K562 (cell line): ENCODE measurements around the gene STMP1. TPM values are rescaled to one million over a fixed set of nuclear protein-coding genes. Genes with fewer than 3 reads are reported as not detected.

Source experiments
- AFF4 ChIP-seq: sonication (generic); formaldehyde crosslinking; IDR thresholded peaks from 2 replicates; pipeline ENCODE4 v1.8.0; 2023; ENCODE audit warnings: mild to moderate bottlenecking, missing genetic modification reagents
- CXXC5 ChIP-seq: fragments of 250-450 bp; sonication (Bioruptor Pico); IDR thresholded peaks from 2 replicates; pipeline ENCODE4 v1.8.0; 2022; ENCODE audit warnings: inconsistent platforms, mild to moderate bottlenecking, moderate library complexity
- FOXJ2 ChIP-seq: fragments of 200-800 bp; sonication (Bioruptor generic); IDR thresholded peaks from 2 replicates; pipeline ENCODE4 v1.6.1; 2016; ENCODE audit warnings: missing genetic modification characterization, missing compliant biosample characterization
- JUND ChIP-seq, 2 experiments: IDR thresholded peaks; 2 replicates in 1 of 2; 3 replicates in 1 of 2; pipeline ENCODE4 v1.6.1; 2011; ENCODE audit warnings: borderline replicate concordance in 2 of 2, low read depth in 2 of 2, low read length in 2 of 2, improper control_type of control experiment in 1 of 2, missing biosample characterization in 1 of 2, missing genetic modification characterization in 1 of 2, missing genetic modification reagents in 1 of 2
- LCOR ChIP-seq: sonication (generic); formaldehyde crosslinking; IDR thresholded peaks from 2 replicates; pipeline ENCODE4 v1.8.0; 2022; ENCODE audit warnings: mild to moderate bottlenecking, missing genetic modification reagents
- RBM25 ChIP-seq: fragments of 200-400 bp; formaldehyde crosslinking; IDR thresholded peaks from 2 replicates; pipeline ENCODE4 v1.6.1; 2018; ENCODE audit warnings: low read length, low read depth, moderate library complexity; ENCODE audit not compliant: severe bottlenecking
- SMARCE1 ChIP-seq: fragments of 450-650 bp; IDR thresholded peaks from 2 replicates; pipeline ENCODE4 v1.7.1; 2016; ENCODE audit warnings: mild to moderate bottlenecking
- ZNF311 ChIP-seq: fragments of 250-450 bp; sonication (Bioruptor Pico); IDR thresholded peaks from 2 replicates; pipeline ENCODE4 v1.4.0; 2020; ENCODE audit warnings: mild to moderate bottlenecking, moderate library complexity
- ZNF592 ChIP-seq: fragments of 450-650 bp; IDR thresholded peaks from 2 replicates; pipeline ENCODE4 v1.6.1; 2017; ENCODE audit warnings: antibody characterized with exemption, mild to moderate bottlenecking
- polyA plus RNA-seq, 8 experiments: library from polyadenylated mRNA; depleted of rRNA in 4 of 8; stranded (reverse) in 5 of 8; unstranded in 3 of 8; fragments of >200 nt; fragmentation: Nextera tagmentation in 2 of 8; fragmentation: Illumina TruSeq in 1 of 8; extraction: Ambion mirVana in 2 of 8; extraction: Trizol in 1 of 8; gene quantifications; 2 replicates each; pipeline versions ENCODE4 v1.2.1 to v1.2.3, GENCODE V29; 2011 to 2014; ENCODE audit warnings: inconsistent platforms in 1 of 8, missing spikeins in 1 of 8
- total RNA-seq, 7 experiments: library from RNA; depleted of rRNA in 6 of 7; stranded (reverse); fragments of >200 nt in 6 of 7; fragmentation: Illumina TruSeq in 2 of 7; extraction: Trizol in 2 of 7; gene quantifications; 2 replicates each; pipeline versions ENCODE4 v1.2.1 to v1.2.3, GENCODE V29; 2011 to 2021; ENCODE audit warnings: low replicate concordance in 1 of 7

The STMP1 gene
- total and polyA plus RNA-seq, 9 of the 15 experiments (the other 6 are each of a cell fraction or from before 2014, with no cell fraction given), result 10.6 to 249 (median 56.8) TPM

- no peak for TF ChIP-seq AFF4 (CRISPR knock-in tag)
- TF ChIP-seq CXXC5 (CRISPR knock-in tag), result peak; percentile 20; the same call in 1 of the 2 replicates
- peak; percentile 32; the same call in 1 of the 2 replicates for TF ChIP-seq ZNF592
- 0 out of 2 replicates have a peak, but pooled peaks have one; percentile 41 for TF ChIP-seq FOXJ2 (tag)
- TF ChIP-seq ZNF311 (CRISPR knock-in tag), result no peak
- peak; percentile 32; the same call in 1 of the 2 replicates for TF ChIP-seq SMARCE1
- 0 out of 2 replicates have a peak, but pooled peaks have one; percentile 38 for TF ChIP-seq LCOR (CRISPR knock-in tag)
- TF ChIP-seq JUND (IDR thresholded peaks at IDR 0.05; ENCODE audit: borderline replicate concordance, low read depth, low read length), result no peak
- TF ChIP-seq JUND (tag; IDR thresholded peaks at IDR 0.05; ENCODE audit: borderline replicate concordance, low read depth, low read length), result peak; percentile 8; the same call in 1 of the 3 replicates
- TF ChIP-seq RBM25, result no peak
These were observed 3.0 kb upstream of the STMP1 start (continued) for GRCh38 chr7:135659159-135659846.
